LNCAP (cell line): Measurements from ENCODE around the gene CCDC192.

Experiments used
- TF ChIP-seq, protein P1 (sequence below): fragments of 450-650 bp; IDR thresholded peaks from 2 replicates; pipeline ENCODE4 v1.5.1; 2017; ENCODE audit warnings: mild to moderate bottlenecking

Gene CCDC192

DNA sequence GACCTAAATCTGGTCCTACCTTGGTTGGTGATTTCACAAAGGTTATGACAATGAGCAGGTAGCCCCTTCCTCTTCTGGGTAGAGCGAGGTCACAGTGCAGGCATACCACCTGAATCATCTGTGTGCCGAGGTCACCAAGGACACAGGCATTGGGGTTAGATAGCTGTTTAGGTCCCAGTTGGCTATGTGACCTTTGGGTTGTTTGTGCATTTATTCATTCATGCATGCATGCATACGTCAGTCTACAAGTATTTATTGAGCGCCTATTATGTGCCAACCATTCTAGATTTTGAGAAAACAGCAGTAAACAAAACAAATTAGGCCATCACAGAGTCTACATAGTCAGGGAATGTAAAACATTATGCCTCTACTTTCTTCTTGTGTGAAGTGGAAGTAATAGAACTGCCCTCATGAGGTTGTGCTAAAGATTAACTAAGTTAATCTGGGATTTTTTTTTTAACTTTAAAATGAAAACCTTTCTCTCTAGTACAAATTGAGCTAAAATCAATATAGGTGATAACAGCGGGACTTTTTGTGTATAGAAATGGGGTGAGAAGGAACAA is 275.6 kb downstream of the CCDC192 start:
- TF ChIP-seq, protein P1, sequence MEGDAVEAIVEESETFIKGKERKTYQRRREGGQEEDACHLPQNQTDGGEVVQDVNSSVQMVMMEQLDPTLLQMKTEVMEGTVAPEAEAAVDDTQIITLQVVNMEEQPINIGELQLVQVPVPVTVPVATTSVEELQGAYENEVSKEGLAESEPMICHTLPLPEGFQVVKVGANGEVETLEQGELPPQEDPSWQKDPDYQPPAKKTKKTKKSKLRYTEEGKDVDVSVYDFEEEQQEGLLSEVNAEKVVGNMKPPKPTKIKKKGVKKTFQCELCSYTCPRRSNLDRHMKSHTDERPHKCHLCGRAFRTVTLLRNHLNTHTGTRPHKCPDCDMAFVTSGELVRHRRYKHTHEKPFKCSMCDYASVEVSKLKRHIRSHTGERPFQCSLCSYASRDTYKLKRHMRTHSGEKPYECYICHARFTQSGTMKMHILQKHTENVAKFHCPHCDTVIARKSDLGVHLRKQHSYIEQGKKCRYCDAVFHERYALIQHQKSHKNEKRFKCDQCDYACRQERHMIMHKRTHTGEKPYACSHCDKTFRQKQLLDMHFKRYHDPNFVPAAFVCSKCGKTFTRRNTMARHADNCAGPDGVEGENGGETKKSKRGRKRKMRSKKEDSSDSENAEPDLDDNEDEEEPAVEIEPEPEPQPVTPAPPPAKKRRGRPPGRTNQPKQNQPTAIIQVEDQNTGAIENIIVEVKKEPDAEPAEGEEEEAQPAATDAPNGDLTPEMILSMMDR, result no peak

DNA sequence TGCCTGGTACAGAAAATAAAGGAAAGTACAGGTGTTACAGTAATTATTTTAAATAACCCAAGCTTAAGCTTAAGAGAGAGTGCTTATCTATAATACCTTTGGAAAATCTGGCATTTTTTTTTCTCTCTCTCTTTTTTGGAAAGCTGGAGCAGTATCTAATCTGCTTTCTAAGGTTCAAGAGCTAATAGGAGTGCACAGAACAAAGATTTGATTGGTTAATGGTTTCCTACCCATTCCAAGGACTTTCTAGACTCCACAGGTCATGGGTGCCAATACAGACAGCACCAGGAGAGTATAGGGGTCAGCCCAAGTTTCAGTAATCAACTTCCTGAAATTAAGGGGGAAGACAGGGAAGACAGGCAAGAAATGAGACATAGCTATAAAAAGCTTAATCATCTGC is 276.3 kb downstream of the CCDC192 start:
- TF ChIP-seq, protein P1, result no peak

DNA sequence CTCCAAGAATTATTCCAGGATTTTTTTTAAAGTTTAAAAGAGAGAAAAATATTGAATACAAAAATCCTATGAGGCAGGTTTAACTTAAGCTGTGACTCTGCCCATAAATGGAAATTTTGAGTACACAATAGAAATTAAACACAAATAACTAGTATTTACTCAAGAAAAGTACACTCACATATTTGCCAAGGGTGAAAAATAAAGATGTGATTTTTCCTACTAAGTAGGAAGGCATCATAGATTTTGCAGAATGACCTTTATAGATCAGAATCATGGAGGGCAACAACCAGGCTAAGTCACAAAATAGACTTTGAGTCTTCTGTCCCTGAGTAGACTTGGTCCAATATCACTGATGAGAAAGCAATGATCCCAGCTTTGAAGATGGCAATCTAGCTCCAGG is 277.7 kb downstream of the CCDC192 start:
- TF ChIP-seq, protein P1, result no peak

DNA sequence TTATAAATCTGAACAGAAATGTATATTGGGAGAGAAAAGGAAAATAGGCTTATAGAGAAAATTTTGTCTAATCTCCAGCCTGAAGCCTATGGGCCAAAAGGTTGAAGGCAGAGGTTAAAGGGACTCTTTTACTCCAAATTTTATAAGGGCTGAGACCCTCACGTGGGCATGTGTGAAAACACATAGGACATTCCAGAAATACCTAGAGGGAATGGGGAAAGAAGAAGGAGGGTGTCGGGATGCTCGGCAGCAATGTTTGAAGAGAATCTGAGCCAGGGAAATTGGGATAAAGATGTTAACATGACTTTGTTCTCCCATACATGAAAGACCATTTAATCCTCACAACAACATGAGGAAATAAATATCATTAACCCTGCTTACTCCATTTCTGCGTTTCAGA is 278.3 kb downstream of the CCDC192 start:
- TF ChIP-seq, protein P1, result no peak

DNA sequence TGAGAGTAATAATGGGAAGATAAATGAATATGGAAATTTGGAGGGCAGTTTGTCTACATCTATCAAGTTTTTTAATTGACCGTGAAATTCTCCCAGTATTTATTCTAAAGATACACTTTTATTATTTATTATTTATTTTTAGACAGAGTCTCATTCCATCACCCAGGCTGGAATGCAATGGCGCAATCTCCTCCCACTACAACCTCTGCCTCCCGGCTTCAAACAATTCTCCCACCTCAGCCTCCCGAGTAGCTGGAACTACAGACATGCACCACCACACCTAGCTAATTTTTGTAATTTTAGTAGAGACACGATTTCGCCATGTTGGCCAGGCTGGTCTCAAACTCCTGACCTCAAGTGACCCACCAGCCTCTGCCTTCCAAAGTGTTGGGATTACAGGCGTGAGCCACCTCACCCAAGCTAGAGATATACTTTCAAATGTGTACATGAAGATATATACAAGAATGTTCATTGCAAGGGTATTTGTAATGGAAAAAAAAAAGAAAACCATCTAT is 282.7 kb downstream of the CCDC192 start:
- TF ChIP-seq, protein P1, result no peak

DNA sequence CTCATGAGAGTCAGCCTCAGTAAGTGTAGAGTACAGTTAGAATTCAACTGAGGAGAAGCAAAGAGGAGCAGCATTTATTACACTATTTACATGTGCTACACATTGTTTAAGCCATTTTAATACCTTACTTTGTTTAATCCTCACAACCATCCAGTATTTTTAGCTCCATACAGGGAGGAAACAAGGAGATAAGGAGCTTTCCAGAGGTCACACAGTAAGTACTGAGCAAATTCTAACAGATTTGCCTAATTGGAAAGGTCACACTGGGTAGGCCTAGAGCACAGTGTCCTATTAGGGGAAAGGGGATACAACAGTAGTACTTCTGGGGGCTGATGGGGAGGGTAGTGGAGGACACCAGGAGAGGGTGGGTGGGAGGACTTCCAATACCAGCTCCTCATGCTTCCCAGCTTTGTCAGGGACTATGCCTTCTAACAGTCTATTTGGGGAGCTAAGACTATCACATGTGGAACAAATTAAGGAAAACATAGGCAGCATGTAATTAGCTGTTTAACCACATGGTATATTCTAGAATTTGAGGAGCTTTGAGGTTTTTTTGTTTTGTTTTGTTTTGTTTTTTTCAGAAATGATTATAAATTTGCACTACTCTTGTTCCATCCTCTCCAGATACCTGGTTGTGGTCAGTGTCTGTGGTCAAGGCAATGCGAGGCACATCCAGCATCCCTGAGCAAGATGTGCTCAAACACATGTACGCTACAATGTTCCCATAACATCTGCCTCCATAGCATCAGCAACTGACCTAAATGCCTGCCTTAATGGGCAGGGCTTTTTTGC is 284.4 kb downstream of the CCDC192 start:
- TF ChIP-seq, protein P1, result no peak

DNA sequence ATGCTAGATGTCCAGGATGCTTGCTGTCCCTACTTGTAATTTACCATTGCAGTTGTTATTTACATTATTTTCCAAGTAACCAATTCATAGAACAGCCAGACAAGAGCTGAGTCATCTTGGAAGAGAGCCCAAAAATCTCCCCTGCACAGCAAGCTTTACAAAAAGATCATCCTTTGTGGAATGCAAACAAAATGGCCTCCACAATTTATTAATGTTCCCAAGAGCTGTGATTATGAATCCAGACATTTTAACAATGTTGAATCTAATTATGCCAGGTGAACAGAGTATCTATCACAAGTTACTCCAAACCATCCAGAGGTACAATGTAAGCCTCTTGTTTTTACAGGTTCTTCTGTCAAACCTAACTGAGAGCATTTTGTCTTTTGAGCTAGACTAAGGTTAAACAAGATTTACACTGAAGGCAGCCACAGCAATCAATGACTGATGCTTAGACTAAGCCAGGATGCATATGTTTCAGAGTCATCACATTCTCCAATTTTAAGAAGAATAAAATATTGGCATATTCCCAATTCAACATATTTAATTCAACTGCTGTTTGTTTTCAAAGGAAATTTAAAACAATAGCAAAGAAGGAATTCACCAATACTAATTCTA is 285.1 kb downstream of the CCDC192 start:
- TF ChIP-seq, protein P1, result no peak
